ENCODE data around the gene CHAD.

Gene CHAD

GRCh38 chr17:50469208-50469605, 527 bp upstream of the CHAD start:
- no peaks in the 10 kb centered on the region for H3K79me2 ChIP-seq (ENCODE audit: insufficient read depth, low read length)
- no peaks in the 10 kb centered on the region for H3K9me2 ChIP-seq (replicated peaks; ENCODE audit: low read depth, low read length)
- no peaks in the 10 kb centered on the region for H4K20me1 ChIP-seq (ENCODE audit: insufficient read depth, low read length, poor library complexity, severe bottlenecking)
- H3K9me3 ChIP-seq (ENCODE audit: insufficient read depth, low read depth, low read length), result no peaks in the 10 kb centered on the region
- H3K36me3 ChIP-seq (ENCODE audit: insufficient read depth, low read length), result no peaks in the 10 kb centered on the region
- H2AFZ ChIP-seq (ENCODE audit: low read length), result no peak overlapping the region
- H3K4me1 ChIP-seq (ENCODE audit: insufficient read depth, low read length, poor library complexity, severe bottlenecking), result no peaks in the 10 kb centered on the region
- H3K4me2 ChIP-seq (ENCODE audit: low read depth, low read length, poor library complexity, severe bottlenecking), result no peak overlapping the region
- no peaks in the 10 kb centered on the region for H3K27me3 ChIP-seq (ENCODE audit: insufficient read depth, low read length, poor library complexity, severe bottlenecking)
- H3F3A ChIP-seq (ENCODE audit: low read depth), result no peaks in the 10 kb centered on the region
- no peak for TF ChIP-seq EZH2phosphoT487 (IDR thresholded peaks at IDR 0.05; ENCODE audit: borderline replicate concordance)
- no peak for TF ChIP-seq CTCF (conservative IDR thresholded peaks at IDR 0.05; ENCODE audit: low read length)
- H3K9ac ChIP-seq (ENCODE audit: low read depth, low read length, poor library complexity, severe bottlenecking), result no peak overlapping the region
- no peak overlapping the region for H3K4me3 ChIP-seq (ENCODE audit: low read length, poor library complexity, severe bottlenecking)

GRCh38 chr17:50467855-50468303, 801 bp downstream of the CHAD start:
- Histone ChIP-seq H3K36me3 (ENCODE audit: insufficient read depth, low read length) (no peaks in the 10 kb centered on the region), H3K9me2 (replicated peaks; ENCODE audit: low read depth, low read length) (no peaks in the 10 kb centered on the region), H3K79me2 (ENCODE audit: insufficient read depth, low read length) (no peaks in the 10 kb centered on the region), H3F3A (ENCODE audit: low read depth) (no peaks in the 10 kb centered on the region), H3K4me1 (ENCODE audit: insufficient read depth, low read length, poor library complexity, severe bottlenecking) (no peaks in the 10 kb centered on the region), H3K9ac (ENCODE audit: low read depth, low read length, poor library complexity, severe bottlenecking) (no peak overlapping the region), H3K27me3 (ENCODE audit: insufficient read depth, low read length, poor library complexity, severe bottlenecking) (no peaks in the 10 kb centered on the region), H2AFZ (ENCODE audit: low read length) (no peak overlapping the region), H3K9me3 (ENCODE audit: insufficient read depth, low read depth, low read length) (no peaks in the 10 kb centered on the region), H3K4me3 (ENCODE audit: low read length, poor library complexity, severe bottlenecking) (no peak overlapping the region), H4K20me1 (ENCODE audit: insufficient read depth, low read length, poor library complexity, severe bottlenecking) (no peaks in the 10 kb centered on the region), H3K4me2 (ENCODE audit: low read depth, low read length, poor library complexity, severe bottlenecking) (no peak overlapping the region)
- TF ChIP-seq CTCF (conservative IDR thresholded peaks at IDR 0.05; ENCODE audit: low read length) (no peak), EZH2phosphoT487 (IDR thresholded peaks at IDR 0.05; ENCODE audit: borderline replicate concordance) (no peak)

- no peaks in the 10 kb centered on the region for H3K36me3 ChIP-seq (ENCODE audit: insufficient read depth, low read length)
- no peaks in the 10 kb centered on the region for H3K9me3 ChIP-seq (ENCODE audit: insufficient read depth, low read depth, low read length)
- no peaks in the 10 kb centered on the region for H3K4me1 ChIP-seq (ENCODE audit: insufficient read depth, low read length, poor library complexity, severe bottlenecking)
- no peak overlapping the region for H3K9ac ChIP-seq (ENCODE audit: low read depth, low read length, poor library complexity, severe bottlenecking)
- no peaks in the 10 kb centered on the region for H3F3A ChIP-seq (ENCODE audit: low read depth)
- no peaks in the 10 kb centered on the region for H4K20me1 ChIP-seq (ENCODE audit: insufficient read depth, low read length, poor library complexity, severe bottlenecking)
- no peaks in the 10 kb centered on the region for H3K27me3 ChIP-seq (ENCODE audit: insufficient read depth, low read length, poor library complexity, severe bottlenecking)
- no peaks in the 10 kb centered on the region for H3K9me2 ChIP-seq (replicated peaks; ENCODE audit: low read depth, low read length)
- H3K4me3 ChIP-seq (ENCODE audit: low read length, poor library complexity, severe bottlenecking), result no peak overlapping the region
- H2AFZ ChIP-seq (ENCODE audit: low read length), result no peak overlapping the region
- TF ChIP-seq CTCF (conservative IDR thresholded peaks at IDR 0.05; ENCODE audit: low read length) (no peak), EZH2phosphoT487 (IDR thresholded peaks at IDR 0.05; ENCODE audit: borderline replicate concordance) (no peak)
- no peak overlapping the region for H3K4me2 ChIP-seq (ENCODE audit: low read depth, low read length, poor library complexity, severe bottlenecking)
- no peaks in the 10 kb centered on the region for H3K79me2 ChIP-seq (ENCODE audit: insufficient read depth, low read length)
These were observed 1.4 kb downstream of the CHAD start for GRCh38 chr17:50467114-50467854.
